MG63 (cell line): ENCODE data around the gene PPDPF. TPM values are rescaled to one million over a fixed set of nuclear protein-coding genes. Genes with fewer than 3 reads are reported as not detected.
A peak's percentile ranks its signal among the peaks of the same experiment; 100 is the strongest.
"Not testable (repeated sequence)": the region's sequence is repeated elsewhere in the genome, so short reads cannot be mapped to it uniquely, and the experiment has no call there.

ENCODE experiments used
- DNase-seq: peaks from one replicate; pipeline ENCODE4 v3.0.0-alpha.2; 2020
- H3K27me3 ChIP-seq: fragments of 250-450 bp; sonication (Bioruptor Pico); 2 replicates; pipeline ENCODE4 v1.5.1; 2020; ENCODE audit warnings: mild to moderate bottlenecking, moderate library complexity
- H3K36me3 ChIP-seq: fragments of 250-450 bp; sonication (Bioruptor Pico); 2 replicates; pipeline ENCODE4 v1.5.1; 2020; ENCODE audit warnings: mild to moderate bottlenecking, moderate library complexity
- H3K4me3 ChIP-seq: fragments of 250-450 bp; sonication (Bioruptor Pico); 2 replicates; pipeline ENCODE4 v1.5.1; 2020; ENCODE audit warnings: mild to moderate bottlenecking, moderate library complexity
- H3K9me3 ChIP-seq: fragments of 250-450 bp; sonication (Bioruptor Pico); 2 replicates; pipeline ENCODE4 v1.5.1; 2020; ENCODE audit warnings: mild to moderate bottlenecking, moderate library complexity
- total RNA-seq: library from RNA; depleted of rRNA; stranded (reverse); fragments of >200 nt; shearing (Covaris generic); gene quantifications from 2 replicates; pipeline ENCODE4 v1.2.3, GENCODE V29; 2014; ENCODE audit warnings: low replicate concordance; rRNA removed

PPDPF gene
- 21.4 and 40.1 TPM in 2 replicates for total RNA-seq

DNA sequence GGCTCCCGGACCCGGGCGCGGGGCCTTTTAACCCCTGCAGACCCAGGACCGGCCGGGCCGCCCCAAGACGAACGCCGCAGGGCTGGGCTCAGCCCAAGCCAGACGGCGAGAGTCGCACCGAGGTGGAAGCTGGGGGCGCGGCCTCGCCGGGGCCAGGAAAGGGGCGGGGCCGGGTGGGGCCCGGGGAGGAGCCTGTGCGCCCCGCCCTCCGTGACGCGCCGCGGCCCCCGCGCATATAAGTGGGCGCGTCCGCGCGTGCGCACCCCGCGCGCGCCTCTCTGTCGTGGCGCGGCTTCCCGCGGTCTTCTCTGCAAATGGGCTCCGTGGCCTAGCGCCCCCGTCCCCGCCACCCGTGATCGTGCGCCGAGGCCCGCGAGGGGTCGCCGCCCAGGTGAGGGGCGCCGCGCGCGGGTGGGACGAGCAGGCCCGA lies at the start of gene PPDPF:
Gene PPDPF, plus strand, starts transcription at position 262 of the 430 bp plus-strand sequence. CDS start 544 bp downstream, outside the sequence.
- no peaks in the 10 kb centered on the region for H3K9me3 ChIP-seq
- peak; percentile 73 for DNase-seq
- peak within 1 kb of the TSS; percentile 95 for H3K4me3 ChIP-seq
- H3K36me3 ChIP-seq, result peaks cover 25% of the 10 kb centered on the region
- H3K27me3 ChIP-seq, result peaks cover 3% of the 10 kb centered on the region

DNA sequence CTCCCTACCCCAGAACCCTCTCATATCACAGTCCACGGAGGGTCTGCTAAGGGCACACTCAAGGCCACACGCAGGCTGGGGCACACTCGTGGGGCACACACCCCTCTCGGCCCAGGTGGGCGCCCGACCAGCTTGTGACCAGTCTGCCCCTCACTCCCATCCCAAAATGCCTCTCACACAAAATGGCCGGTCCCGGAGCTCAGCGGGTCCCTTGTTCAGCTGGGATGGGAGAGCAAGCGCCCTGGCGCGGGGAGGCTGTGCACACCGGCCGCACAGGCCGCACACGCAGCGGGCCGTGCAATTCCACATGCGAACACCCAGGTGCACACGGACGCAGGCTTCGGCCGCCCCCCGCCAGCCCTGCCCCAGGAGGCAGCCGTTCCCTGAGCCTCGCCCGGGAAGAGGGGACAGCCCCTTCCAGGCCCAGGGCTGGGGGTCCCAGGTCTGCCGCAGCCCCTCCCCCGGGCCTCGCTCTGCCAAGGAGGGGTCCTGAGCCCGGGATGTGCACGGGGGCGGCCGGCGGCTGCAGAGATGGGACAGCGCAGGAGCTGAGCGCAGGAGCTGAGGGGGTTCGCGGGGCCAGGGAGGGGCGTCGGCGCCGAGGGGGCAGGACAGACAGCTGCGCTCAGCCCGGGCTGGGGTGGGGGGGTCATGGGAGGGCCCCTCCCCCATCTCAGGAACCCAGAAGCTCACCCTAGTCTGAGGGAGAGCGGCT lies 49.4 kb upstream of the PPDPF start:
- Histone ChIP-seq H3K9me3 (no peaks in the 10 kb centered on the region), H3K36me3 (no peaks in the 10 kb centered on the region), H3K4me3 (no peak overlapping the region), H3K27me3 (peaks cover 70% of the 10 kb centered on the region)
- DNase-seq, result no peak

GRCh38 chr20:63471717-63471980 lies 48.9 kb upstream of the PPDPF start:
- no peaks in the 10 kb centered on the region for H3K36me3 ChIP-seq
- H3K9me3 ChIP-seq, result no peaks in the 10 kb centered on the region
- no peak for DNase-seq
- H3K27me3 ChIP-seq, result peaks cover 65% of the 10 kb centered on the region
- H3K4me3 ChIP-seq, result no peak overlapping the region

- Histone ChIP-seq H3K4me3 (no peak within 1 kb of the TSS), H3K27me3 (peaks cover 60% of the 10 kb centered on the region), H3K9me3 (no peaks in the 10 kb centered on the region), H3K36me3 (no peaks in the 10 kb centered on the region)
- DNase-seq, result no peak
Observed at GRCh38 chr20:63471981-63472831, 48.4 kb upstream of the PPDPF start, which contains the start of gene KCNQ2. Gene KCNQ2, minus strand, starts transcription at chr20:63472655. Its CDS starts 192 bp downstream, at chr20:63472463.

DNA sequence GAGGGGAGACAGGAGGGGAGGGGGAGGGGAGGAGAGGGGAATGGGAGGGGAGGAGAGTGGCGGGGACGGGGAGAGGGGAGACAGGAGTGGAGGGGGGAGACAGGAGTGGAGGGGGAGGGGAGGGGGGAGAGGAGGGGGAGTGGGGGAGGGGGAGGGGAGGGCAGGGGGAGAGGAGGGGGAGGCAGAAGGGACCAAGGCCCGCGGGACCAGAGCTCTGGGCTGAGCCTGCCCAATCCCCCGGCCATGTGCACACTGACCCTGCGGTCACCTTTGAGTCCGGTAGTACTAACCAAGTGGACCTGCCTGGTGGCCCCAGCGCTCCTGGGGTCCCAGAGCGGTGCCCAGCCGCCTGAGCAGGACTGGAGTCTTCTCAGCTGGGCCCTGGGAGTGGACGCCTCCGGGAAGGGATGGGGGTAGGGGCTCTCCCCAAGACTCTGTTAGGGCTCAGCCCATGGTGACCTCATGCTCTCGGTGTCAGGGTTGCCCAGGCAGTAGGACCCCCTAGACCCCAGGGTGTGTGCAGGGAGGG lies 47.6 kb upstream of the PPDPF start:
- no peak overlapping the region for H3K4me3 ChIP-seq
- H3K27me3 ChIP-seq, result peaks cover 56% of the 10 kb centered on the region
- no peak for DNase-seq
- H3K9me3 ChIP-seq, result no peaks in the 10 kb centered on the region
- H3K36me3 ChIP-seq, result no peaks in the 10 kb centered on the region

DNA sequence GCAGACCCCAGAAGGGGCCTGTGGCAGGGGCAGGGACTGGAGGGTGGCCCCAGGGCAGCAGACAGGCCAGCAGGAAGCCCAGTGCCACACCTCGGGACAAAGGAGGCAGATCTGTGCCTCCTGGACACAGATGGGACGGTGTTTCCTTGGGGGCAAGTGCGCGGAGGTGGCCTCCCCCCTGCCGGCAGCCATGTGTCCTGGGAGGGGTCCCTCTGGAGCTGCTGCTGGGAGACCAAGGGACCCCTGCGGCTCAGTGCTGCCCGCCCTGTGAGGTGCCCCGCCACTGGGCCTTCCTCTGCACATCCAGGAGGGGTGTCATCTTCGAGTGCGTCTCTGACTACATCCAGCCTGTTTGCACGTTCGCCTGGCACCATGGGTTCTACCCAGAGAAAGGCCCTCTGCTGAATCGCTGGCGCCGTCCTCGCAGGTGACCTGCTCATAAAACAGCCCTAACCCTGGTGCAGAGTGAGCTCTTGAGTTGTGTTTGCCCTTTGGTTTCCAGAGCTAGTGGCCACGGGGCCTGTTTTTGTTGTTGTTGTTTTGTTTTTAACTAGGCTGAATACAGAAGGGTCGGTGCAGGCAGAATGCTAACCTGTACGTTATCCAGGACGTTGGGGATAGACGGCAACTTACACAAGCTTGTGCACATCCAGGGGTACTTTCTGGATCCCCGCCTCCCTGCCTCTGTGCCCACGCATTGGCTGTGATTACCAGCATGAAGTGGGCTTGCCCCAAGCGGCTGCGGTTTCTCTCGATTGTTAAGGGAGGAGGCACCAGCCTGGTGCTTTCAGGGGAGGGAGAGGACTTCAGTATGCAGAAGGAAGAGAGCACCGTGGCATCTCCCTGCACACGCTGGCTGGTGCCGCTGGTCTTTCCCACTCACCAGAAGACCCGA lies 46.8 kb upstream of the PPDPF start:
- H3K4me3 ChIP-seq, result no peak overlapping the region
- DNase-seq, result no peak
- H3K27me3 ChIP-seq, result peaks cover 62% of the 10 kb centered on the region
- H3K36me3 ChIP-seq, result no peaks in the 10 kb centered on the region
- H3K9me3 ChIP-seq, result no peaks in the 10 kb centered on the region

DNA sequence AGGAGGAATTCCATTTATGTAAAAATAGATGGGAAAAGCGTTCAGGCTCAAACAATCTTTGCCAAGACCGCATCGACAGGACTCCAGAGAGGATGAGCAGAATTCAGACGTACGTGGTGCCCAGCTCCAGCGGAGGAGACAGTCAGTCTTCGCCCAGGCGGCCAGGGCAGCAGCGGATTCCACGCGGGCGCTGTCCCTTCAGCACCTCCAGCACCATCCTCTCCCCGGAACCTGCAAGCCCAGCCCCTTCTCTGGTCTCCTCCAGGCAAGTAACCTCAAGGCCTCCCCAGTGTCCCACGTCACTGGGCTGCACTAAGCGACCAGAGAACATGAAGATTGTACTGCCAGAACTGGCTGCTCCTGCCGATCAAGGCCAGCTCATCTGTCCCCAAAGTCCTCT lies 45.4 kb upstream of the PPDPF start:
- H3K4me3 ChIP-seq, result no peak overlapping the region
- peaks cover 61% of the 10 kb centered on the region for H3K27me3 ChIP-seq
- peak; percentile 45 for DNase-seq
- no peaks in the 10 kb centered on the region for H3K36me3 ChIP-seq
- no peaks in the 10 kb centered on the region for H3K9me3 ChIP-seq

DNA sequence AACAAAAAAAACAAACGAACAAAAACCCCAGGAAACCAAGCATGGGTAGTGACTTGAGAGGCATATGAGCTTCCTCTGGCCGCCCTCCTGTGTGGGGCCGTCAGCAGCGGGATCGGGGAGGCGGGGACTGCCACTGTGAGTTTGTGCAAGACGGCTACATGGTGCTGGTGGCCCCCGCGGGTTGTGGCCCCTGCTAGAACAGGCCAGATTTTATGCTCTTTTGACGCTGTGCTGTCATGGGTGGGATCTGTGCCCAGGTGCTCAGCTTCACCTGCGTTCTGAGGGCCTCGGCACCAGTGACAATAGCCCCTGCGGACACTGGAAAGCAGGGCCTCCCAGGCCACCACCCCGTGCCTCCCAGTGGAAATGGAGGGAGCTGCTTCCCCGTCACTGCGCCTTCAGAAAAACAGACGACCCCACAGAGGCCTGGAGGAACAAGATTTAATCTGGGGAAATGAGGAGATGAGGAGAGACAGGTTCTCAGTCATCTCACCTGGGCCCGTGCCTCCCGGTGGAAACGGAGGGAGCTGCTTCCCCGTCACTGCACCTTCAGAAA lies 43.4 kb upstream of the PPDPF start:
- Histone ChIP-seq H3K36me3 (no peaks in the 10 kb centered on the region), H3K27me3 (peaks cover 44% of the 10 kb centered on the region), H3K9me3 (no peaks in the 10 kb centered on the region), H3K4me3 (no peak overlapping the region)
- no peak for DNase-seq

GRCh38 chr20:63477944-63478343 lies 42.6 kb upstream of the PPDPF start:
- H3K36me3 ChIP-seq, result no peaks in the 10 kb centered on the region
- no peaks in the 10 kb centered on the region for H3K9me3 ChIP-seq
- H3K27me3 ChIP-seq, result peaks cover 42% of the 10 kb centered on the region
- DNase-seq, result no peak
- H3K4me3 ChIP-seq, result no peak overlapping the region

DNA sequence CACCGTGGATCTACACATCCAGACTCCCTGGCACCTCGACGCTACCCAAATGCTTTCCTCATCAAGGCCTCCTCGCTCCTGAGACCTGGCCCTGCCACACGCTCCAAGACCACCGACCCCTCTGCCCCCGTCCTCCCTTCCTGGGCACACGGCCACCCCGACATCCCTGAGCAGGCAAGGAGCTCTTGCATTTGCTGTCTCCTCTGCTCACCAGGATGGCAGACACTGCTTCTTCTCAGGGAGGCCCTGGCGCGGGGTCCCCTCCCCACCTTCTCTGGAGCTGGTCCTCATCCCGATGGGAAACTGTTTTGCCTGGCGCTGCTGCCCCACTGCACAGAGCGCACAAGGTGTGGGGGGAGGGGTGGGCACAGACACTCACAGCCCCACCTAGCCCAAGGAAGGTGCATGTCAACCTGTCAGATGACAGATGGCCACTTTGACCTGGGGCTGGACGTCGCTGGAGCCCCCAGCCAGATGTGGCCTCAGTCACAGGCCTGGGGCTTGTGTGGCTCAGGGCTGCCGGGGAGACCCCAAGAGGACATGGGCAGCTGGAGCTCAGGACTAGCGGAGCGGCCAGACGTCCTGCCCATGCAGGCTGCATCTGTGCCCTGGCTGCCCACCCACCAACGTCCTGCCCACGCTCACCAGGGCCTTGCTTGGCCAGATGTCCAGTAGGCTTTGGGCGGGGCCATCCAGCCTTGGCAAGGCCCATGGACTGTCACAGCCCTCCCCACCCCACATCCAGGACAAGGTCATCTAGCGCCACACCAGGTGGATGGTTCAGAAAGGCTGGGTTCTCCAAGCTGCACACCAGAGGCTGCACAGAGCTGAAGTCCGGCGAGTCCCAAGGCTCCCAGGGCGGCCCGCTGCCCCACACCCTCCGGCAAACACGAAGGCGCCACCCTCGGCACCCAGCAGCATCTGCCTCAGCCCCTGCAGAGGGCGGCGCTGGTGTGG lies 41.9 kb upstream of the PPDPF start:
- Histone ChIP-seq H3K4me3 (no peak overlapping the region), H3K36me3 (no peaks in the 10 kb centered on the region), H3K27me3 (peaks cover 35% of the 10 kb centered on the region), H3K9me3 (no peaks in the 10 kb centered on the region)
- DNase-seq, result no peak

DNA sequence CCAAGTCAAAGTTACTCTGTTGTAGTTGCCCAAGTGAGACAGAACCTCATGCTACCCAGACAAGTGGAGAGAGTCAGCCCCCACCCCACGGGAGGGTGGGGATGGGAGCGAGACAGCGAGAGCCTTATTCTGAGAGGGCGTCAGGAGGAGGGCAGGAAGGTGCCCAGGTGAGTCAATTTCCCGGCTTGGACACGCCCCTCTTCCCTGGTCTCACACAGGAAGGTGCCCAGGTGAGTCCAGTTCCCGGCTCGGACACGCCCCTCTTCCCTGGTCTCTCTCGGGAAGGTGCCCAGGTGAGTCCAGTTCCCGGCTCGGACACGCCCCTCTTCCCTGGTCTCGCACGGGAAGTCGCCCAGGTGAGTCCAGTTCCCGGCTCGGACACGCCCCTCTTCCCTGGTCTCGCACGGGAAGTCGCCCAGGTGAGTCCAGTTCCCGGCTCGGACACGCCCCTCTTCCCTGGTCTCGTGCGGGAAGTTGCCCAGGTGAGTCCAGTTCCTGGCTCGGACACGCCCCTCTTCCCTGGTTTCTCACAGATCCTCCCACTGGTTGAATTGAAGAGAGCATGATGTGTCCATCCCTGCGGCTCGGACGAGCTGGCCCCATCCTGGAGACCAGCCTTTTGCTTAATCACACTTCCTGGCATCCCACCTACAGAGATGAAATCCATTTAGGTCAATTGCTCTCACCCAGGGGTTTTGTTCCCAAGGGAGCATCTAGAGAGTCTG lies 40.7 kb upstream of the PPDPF start:
- H3K9me3 ChIP-seq, H3K36me3 ChIP-seq, DNase-seq, H3K4me3 ChIP-seq: not testable (repeated sequence)
- peaks cover 23% of the 10 kb centered on the region for H3K27me3 ChIP-seq

- Histone ChIP-seq H3K9me3 (no peaks in the 10 kb centered on the region), H3K4me3 (no peak overlapping the region), H3K36me3 (no peaks in the 10 kb centered on the region), H3K27me3 (peaks cover 10% of the 10 kb centered on the region)
- no peak for DNase-seq
Observed at GRCh38 chr20:63481503-63481902, 39.1 kb upstream of the PPDPF start.

- H3K4me3 ChIP-seq, result no peak overlapping the region
- no peaks in the 10 kb centered on the region for H3K36me3 ChIP-seq
- DNase-seq, result no peak
- H3K9me3 ChIP-seq, result no peaks in the 10 kb centered on the region
- H3K27me3 ChIP-seq, result peaks cover 10% of the 10 kb centered on the region
Observed at GRCh38 chr20:63482021-63482587, 38.5 kb upstream of the PPDPF start.

- DNase-seq, result no peak
Observed at GRCh38 chr20:63483834-63484233, 36.7 kb upstream of the PPDPF start.

GRCh38 chr20:63484236-63484635 lies 36.3 kb upstream of the PPDPF start:
- H3K36me3 ChIP-seq, result no peaks in the 10 kb centered on the region
- H3K4me3 ChIP-seq, result no peak overlapping the region
- H3K9me3 ChIP-seq, result no peaks in the 10 kb centered on the region
- no peak for DNase-seq
- no peaks in the 10 kb centered on the region for H3K27me3 ChIP-seq

More at GRCh38 chr20:63483834-63484233, 36.7 kb upstream of the PPDPF start:
- no peaks in the 10 kb centered on the region for H3K9me3 ChIP-seq
- no peaks in the 10 kb centered on the region for H3K36me3 ChIP-seq
- H3K27me3 ChIP-seq, result no peaks in the 10 kb centered on the region
- no peak overlapping the region for H3K4me3 ChIP-seq
